ENCODE data around the gene TIMM29.
A peak's percentile ranks its signal among the peaks of the same experiment; 100 is the strongest.
"Not testable (repeated sequence)": the region's sequence is repeated elsewhere in the genome, so short reads cannot be mapped to it uniquely, and the experiment has no call there.

Gene TIMM29

GRCh38 chr19:10946958-10947657, 18.5 kb downstream of the TIMM29 start:
- no peaks in the 10 kb centered on the region for H3K27me3 Mint-ChIP-seq
- peaks cover 4% of the 10 kb centered on the region for H3K4me1 Mint-ChIP-seq (ENCODE audit: low read depth)
- H3K9me3 Mint-ChIP-seq (ENCODE audit: low read depth): no peaks in the 10 kb centered on the region
- no peaks in the 10 kb centered on the region for H3K36me3 Mint-ChIP-seq
- no peak overlapping the region for H3K4me3 Mint-ChIP-seq
- H3K27ac Mint-ChIP-seq: no peak overlapping the region

DNA sequence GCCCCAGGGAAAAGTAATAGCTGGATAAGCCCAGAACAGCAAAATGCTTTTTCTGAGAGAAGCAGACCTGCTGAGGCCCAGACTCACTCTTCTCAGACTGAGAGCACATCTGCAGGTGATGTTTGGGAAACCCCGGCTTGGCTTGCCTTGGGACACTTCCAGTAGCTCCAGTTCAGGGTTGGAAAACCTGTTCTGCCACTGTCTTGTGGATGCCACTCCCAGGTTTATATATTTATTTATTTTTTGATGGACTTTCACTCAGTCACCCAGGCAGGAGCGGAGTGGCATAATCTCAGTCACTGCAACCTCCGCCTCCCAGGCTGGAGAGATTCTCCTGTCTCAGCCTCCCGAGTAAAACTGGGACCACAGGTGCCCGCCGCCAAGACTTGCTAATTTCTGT, 24.2 kb downstream of the TIMM29 start:
- Mint-ChIP-seq H3K4me3 (no peak overlapping the region), H3K4me1 (ENCODE audit: low read depth) (no peaks in the 10 kb centered on the region), H3K27ac (no peak overlapping the region), H3K9me3 (ENCODE audit: low read depth) (no peaks in the 10 kb centered on the region), H3K27me3 (no peaks in the 10 kb centered on the region), H3K36me3 (no peaks in the 10 kb centered on the region)

DNA sequence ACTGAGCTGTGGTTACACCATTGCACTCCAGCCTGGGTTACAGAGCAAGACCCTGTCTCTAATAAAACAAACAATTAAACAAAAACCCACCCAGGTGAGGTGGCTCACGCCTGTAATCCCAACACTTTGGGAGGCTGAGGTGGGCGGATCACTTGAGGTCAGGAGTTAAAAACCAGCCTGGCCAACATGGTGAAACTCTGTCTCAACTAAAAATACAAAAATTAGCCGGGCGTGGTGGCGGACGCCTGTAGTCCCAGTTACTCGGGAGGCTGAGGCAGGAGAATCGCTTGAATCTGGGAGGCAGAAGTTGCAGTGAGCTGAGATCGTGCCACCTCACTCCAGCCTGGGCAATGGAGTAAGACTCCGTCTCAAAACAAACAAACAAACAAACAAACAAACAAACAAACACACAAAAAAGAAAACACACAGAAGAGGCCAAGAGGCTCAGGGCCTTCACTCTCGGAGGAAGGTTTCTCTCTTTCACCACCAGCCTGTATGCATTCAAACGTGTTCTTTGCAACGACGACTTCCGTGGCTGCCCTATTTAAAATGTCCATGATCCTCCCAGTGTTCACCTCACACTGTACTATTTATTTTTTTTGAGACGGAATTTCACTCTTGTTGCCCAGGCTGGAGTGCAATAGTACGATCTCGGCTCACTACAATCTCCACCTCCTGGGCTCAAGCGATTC, 30.8 kb downstream of the TIMM29 start:
- Mint-ChIP-seq H3K4me1 (ENCODE audit: low read depth) (peaks cover 29% of the 10 kb centered on the region), H3K4me3 (peak overlapping the region; percentile 89)
- H3K36me3 Mint-ChIP-seq; H3K9me3 Mint-ChIP-seq (ENCODE audit: low read depth); H3K27ac Mint-ChIP-seq; H3K27me3 Mint-ChIP-seq: not testable (repeated sequence)

DNA sequence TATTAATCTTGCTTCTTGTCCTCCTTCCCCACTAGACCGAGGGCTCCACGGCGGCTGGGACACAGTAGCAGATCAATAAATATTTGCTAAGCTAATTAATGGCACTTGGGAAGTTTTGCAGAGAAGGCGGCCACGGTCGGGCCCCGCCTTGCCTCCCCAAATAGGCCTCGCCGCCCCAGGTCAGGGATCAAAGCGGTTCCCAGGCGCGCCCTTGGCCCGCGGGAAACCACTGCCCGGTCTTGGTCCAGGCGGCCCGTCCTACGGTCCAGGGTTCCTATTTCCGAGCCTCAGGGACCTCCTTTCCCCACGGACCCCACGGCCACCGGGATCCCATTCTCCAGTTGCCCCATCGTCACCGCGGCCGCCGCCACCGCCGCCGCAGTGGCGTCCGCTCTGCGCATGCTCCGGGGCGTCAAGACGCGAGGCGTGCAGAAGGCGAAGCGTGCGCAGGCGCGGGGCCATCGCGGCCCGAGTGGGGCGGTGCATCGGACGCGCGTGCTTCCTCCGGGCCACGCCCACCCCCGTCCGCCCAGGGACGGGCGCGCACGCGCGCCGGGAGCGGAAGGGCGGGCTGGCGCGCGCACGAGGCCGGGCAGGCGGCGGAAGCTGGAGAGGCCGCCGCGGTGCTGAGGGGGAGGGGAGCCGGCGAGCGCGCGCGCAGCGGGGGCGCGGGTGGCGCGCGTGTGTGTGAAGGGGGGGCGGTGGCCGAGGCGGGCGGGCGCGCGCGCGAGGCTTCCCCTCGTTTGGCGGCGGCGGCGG, 31.9 kb downstream of the TIMM29 start, which contains the start of gene SMARCA4:
Gene SMARCA4 (plus strand): TSS at position 717 of the 759 bp plus-strand sequence. CDS start 23,122 bp downstream, outside the sequence.
- Mint-ChIP-seq H3K27ac (peak within 1 kb of the TSS; percentile 86), H3K4me3 (peak within 1 kb of the TSS; percentile 90), H3K27me3 (no peaks in the 10 kb centered on the region), H3K9me3 (ENCODE audit: low read depth) (no peaks in the 10 kb centered on the region), H3K36me3 (no peaks in the 10 kb centered on the region), H3K4me1 (ENCODE audit: low read depth) (peaks cover 35% of the 10 kb centered on the region)

- no peaks in the 10 kb centered on the region for H3K36me3 Mint-ChIP-seq
- H3K4me1 Mint-ChIP-seq (ENCODE audit: low read depth): peaks cover 38% of the 10 kb centered on the region
Observed at GRCh38 chr19:10961073-10961860, 32.7 kb downstream of the TIMM29 start.

DNA sequence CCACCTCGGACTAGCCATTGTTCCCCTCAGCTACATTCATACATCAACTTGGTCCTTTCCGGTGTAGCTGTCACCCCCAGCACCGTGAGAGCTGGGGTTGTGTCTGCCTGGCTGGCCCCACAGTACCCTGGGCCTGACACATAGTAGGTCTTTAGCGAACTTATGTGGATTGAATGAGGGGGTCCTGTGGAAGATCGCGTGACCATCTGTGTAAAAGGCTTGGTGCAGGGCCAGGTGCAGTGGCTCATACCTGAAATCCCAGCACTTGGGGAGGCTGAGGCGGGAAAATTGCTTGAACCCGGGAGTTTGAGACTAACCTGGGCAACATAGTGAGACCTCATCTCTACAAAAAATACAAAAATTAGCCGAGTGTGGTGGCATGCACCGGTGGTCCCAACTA, 34.3 kb downstream of the TIMM29 start:
- Mint-ChIP-seq H3K4me1 (ENCODE audit: low read depth) (peaks cover 41% of the 10 kb centered on the region), H3K27ac (peak overlapping the region; percentile 81), H3K36me3 (no peaks in the 10 kb centered on the region), H3K27me3 (no peaks in the 10 kb centered on the region), H3K4me3 (peak overlapping the region; percentile 90), H3K9me3 (ENCODE audit: low read depth) (no peaks in the 10 kb centered on the region)

More at GRCh38 chr19:10961073-10961860, 32.7 kb downstream of the TIMM29 start:
- Mint-ChIP-seq H3K4me3 (peak overlapping the region; percentile 90), H3K27me3 (no peaks in the 10 kb centered on the region), H3K27ac (peak overlapping the region; percentile 86), H3K9me3 (ENCODE audit: low read depth) (no peaks in the 10 kb centered on the region)

DNA sequence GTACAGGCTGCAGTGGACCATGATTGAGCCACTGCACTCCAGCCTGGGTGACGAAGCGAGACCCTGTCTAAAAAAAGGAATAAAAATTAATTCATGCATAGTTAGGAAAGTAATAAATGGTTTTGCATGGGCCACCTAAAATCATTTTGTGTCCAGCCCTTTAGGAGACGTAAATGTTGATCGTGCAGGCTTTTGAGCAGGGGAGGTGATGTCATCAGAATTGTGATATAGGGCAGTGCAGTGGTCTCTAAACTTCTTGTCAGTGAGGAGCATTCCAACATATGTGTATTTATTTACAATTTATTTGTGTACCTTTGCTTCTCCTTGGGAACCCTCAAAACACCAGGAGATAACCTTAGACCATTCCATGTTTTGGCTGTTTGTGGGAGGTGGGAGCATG, 35.3 kb downstream of the TIMM29 start:
- H3K27me3 Mint-ChIP-seq: no peaks in the 10 kb centered on the region
- H3K4me3 Mint-ChIP-seq: peak overlapping the region; percentile 72
- no peaks in the 10 kb centered on the region for H3K9me3 Mint-ChIP-seq (ENCODE audit: low read depth)
- H3K27ac Mint-ChIP-seq: peak overlapping the region; percentile 81
- H3K4me1 Mint-ChIP-seq (ENCODE audit: low read depth): peaks cover 48% of the 10 kb centered on the region
- no peaks in the 10 kb centered on the region for H3K36me3 Mint-ChIP-seq

DNA sequence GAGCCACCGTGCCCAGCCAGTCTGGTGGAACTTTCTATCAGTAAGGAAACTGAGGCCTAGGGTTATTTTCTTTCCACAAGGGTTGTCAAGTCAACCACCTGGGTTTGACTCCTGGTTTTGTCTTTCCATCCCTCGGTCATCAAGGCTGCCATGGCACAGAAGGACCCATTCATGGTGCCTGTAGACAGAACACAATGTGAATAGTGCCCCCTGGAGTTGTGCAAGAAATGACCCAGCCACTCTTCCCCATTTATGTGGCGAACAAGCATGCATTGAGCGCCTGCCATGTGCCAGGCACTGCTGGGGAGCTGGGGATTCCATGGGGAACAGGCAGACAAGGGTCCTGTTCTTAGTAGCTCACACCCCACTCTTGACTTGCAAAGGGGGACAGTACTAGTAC, 36.3 kb downstream of the TIMM29 start:
- Mint-ChIP-seq H3K27me3 (no peaks in the 10 kb centered on the region), H3K4me1 (ENCODE audit: low read depth) (peaks cover 51% of the 10 kb centered on the region), H3K36me3 (no peaks in the 10 kb centered on the region), H3K27ac (no peak overlapping the region), H3K9me3 (ENCODE audit: low read depth) (no peaks in the 10 kb centered on the region), H3K4me3 (no peak overlapping the region)

DNA sequence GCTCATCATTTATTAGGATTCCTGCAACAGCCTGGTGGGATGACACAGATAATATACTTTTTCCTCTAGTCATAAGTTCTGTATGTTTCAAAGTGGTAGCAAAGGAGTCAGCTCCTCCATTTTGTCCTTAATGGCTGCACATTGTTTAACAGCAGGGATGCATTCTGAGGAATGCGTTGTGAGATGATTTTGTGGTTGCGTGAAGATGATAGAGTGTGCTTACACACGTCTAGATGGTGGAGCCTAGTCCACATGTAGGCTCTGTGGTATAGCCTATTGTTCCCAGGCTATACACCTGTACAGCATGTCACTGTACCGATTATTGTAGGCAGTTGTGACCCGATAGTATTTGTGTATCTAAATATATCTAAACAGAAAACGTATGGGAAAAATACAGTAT, 36.8 kb downstream of the TIMM29 start:
- H3K27ac Mint-ChIP-seq: peak overlapping the region; percentile 68
- H3K4me1 Mint-ChIP-seq (ENCODE audit: low read depth): peaks cover 52% of the 10 kb centered on the region
- H3K4me3 Mint-ChIP-seq: peak overlapping the region; percentile 30
- no peaks in the 10 kb centered on the region for H3K36me3 Mint-ChIP-seq
- H3K27me3 Mint-ChIP-seq: no peaks in the 10 kb centered on the region
- no peaks in the 10 kb centered on the region for H3K9me3 Mint-ChIP-seq (ENCODE audit: low read depth)

DNA sequence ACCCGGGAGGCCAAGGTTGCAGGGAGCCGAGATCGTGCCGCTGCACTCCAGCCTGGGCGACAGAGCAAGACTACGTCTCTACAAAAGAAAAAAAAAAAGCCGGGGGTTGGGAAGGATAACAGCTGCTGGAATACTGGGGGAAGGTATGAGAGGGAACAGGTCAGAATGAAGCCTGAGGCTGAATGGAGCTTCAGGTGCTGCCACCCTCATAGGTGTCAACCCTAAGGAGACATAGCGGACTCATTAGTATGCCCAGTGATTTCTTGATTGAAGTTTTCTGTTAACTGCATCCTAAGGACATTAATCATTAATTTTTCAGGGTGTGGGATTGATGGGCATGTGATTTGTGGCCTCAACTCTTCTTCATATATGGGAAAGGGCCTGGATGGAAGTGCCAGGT, 38.2 kb downstream of the TIMM29 start:
- no peaks in the 10 kb centered on the region for H3K9me3 Mint-ChIP-seq (ENCODE audit: low read depth)
- peaks cover 56% of the 10 kb centered on the region for H3K4me1 Mint-ChIP-seq (ENCODE audit: low read depth)

DNA sequence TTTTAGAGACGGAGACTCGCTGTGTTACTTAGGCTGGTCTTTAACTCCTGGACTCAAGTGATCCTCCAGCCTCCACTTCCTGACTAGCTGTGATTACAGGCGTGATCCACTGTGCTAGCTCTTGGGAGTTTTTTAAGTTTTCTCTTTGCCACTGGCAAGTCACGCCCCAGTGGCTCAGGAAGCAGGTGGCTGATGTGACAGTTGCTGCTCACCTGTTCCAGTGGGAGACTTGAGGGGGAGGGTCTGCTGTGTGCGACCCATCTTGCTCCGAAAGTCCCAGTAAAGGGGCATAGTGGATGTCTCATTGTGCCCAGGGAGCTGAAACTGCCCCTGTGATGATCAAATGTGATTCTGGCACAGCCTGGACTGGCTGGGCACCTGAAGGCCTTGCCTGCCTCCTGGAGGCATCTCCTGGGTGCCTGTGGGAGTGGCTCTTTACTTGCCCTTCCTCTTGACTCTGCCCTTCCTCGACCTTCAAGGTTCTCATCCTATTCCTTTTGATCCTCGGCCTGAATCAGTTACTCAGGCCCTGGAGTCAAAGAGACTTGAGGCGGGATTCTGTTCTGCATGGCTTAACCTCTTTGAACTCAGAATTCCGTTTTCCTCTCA, 40.0 kb downstream of the TIMM29 start:
- Mint-ChIP-seq H3K27me3 (no peaks in the 10 kb centered on the region), H3K36me3 (no peaks in the 10 kb centered on the region), H3K27ac (no peak overlapping the region), H3K4me3 (no peak overlapping the region), H3K9me3 (ENCODE audit: low read depth) (no peaks in the 10 kb centered on the region), H3K4me1 (ENCODE audit: low read depth) (peaks cover 45% of the 10 kb centered on the region)

More for the DNA sequence above, 38.2 kb downstream of the TIMM29 start:
- no peak overlapping the region for H3K4me3 Mint-ChIP-seq
- H3K36me3 Mint-ChIP-seq: no peaks in the 10 kb centered on the region
- H3K27me3 Mint-ChIP-seq: no peaks in the 10 kb centered on the region
- H3K27ac Mint-ChIP-seq: no peak overlapping the region

GRCh38 chr19:10971107-10971726, 42.6 kb downstream of the TIMM29 start:
- Mint-ChIP-seq H3K36me3 (no peaks in the 10 kb centered on the region), H3K27me3 (no peaks in the 10 kb centered on the region), H3K4me1 (ENCODE audit: low read depth) (peaks cover 45% of the 10 kb centered on the region), H3K4me3 (no peak overlapping the region), H3K27ac (no peak overlapping the region), H3K9me3 (ENCODE audit: low read depth) (no peaks in the 10 kb centered on the region)

DNA sequence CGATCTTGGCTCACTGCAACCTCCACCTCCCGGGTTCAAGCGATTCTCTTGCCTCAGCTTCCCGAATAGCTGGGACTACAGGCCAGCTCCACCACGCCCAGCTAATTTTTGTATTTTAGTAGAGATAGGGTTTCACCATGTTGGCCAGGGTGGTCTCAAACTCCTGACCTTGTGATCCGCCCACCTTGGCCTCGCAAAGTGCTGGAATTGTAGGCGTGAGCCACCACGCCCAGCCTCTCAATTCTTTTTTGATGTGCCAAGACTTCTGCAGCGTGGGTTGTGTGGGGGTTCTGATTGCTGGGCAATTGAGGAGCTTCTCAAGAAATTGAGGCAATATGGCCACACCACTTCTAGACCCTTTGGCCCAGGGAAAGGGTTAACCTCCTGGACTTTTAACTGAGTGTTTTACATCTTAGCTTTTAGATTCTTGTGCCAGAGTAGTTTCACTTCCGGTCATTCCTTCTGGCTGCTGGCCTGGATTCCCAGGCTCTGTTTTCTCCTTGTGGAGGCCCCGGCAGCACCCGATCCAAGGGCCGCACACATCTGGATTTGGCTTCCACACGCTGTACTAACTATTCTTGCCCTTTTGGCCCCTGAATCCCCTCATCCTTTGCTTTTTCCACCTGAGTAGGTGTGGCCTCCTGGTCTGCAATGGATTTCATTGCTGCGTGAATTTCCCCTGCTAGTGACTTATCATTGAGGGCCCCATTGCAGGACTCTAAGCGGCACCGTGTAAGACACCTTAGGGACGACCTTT, 46.9 kb downstream of the TIMM29 start:
- no peaks in the 10 kb centered on the region for H3K9me3 Mint-ChIP-seq (ENCODE audit: low read depth)
- H3K27ac Mint-ChIP-seq: no peak overlapping the region

More for the DNA sequence above, 46.9 kb downstream of the TIMM29 start:
- Mint-ChIP-seq H3K27me3 (no peaks in the 10 kb centered on the region), H3K4me3 (no peak overlapping the region), H3K36me3 (no peaks in the 10 kb centered on the region), H3K4me1 (ENCODE audit: low read depth) (peaks cover 41% of the 10 kb centered on the region)

All from activated naive CD8-positive, alpha-beta T cell (primary cell).